NT2/D1 (cell line): ENCODE data around the gene PALS2.

ENCODE experiments used
- SUZ12 ChIP-seq: IDR thresholded peaks from 2 replicates; pipeline ENCODE4 v1.6.1; 2011; ENCODE audit not compliant: insufficient read length, insufficient read depth; ENCODE audit errors: extremely low read depth
- YY1 ChIP-seq: IDR thresholded peaks from 2 replicates; pipeline ENCODE4 v1.6.1; 2011; ENCODE audit not compliant: insufficient read length, insufficient read depth
- ZNF274 ChIP-seq: IDR thresholded peaks from 2 replicates; pipeline ENCODE4 v1.6.1; 2011; ENCODE audit warnings: mild to moderate bottlenecking, low read depth, low read length

GRCh38 chr7:24572393-24572996, 757 bp upstream of the PALS2 start:
- no peak for TF ChIP-seq SUZ12
- TF ChIP-seq YY1, result no peak
- TF ChIP-seq ZNF274, result no peak
